Stimulated activated naive B cell treated with anti-CD40 and anti-IgM and Interleukin-4, amounts not matched to agents 10 μg/mL and 1 μg/mL and 100 μg/mL, for 72 hours (primary cell): ENCODE measurements around the gene WNK4.
A peak's percentile ranks its signal among the peaks of the same experiment; 100 is the strongest.
"Not testable (repeated sequence)": the region's sequence is repeated elsewhere in the genome, so short reads cannot be mapped to it uniquely, and the experiment has no call there.

Source experiments
- ATAC-seq, 2 donors: fragments of 150-1000 bp; cut with Tn5 transposase; replicated peaks; 2 replicates each; pipeline ENCODE4 v1.10.0; 2021; ENCODE audit warnings: moderate library complexity in 1 of 2
- DNase-seq: peaks from one replicate; pipeline ENCODE4 v3.0.0; 2021
- H3K27ac Mint-ChIP-seq: one replicate; pipeline ENCODE4 v1.8.0; 2022; ENCODE audit warnings: mild to moderate bottlenecking, mixed read lengths
- H3K27me3 Mint-ChIP-seq, 2 donors: one replicate each; pipeline ENCODE4 v1.8.0; 2022; ENCODE audit warnings: mixed read lengths in 2 of 2
- H3K36me3 Mint-ChIP-seq, 2 donors: one replicate each; pipeline ENCODE4 v1.8.0; 2022; ENCODE audit warnings: mixed read lengths in 2 of 2, mild to moderate bottlenecking in 1 of 2
- H3K4me1 Mint-ChIP-seq, 2 donors: one replicate each; pipeline ENCODE4 v1.8.0; 2022; ENCODE audit warnings: mixed read lengths in 2 of 2, mild to moderate bottlenecking in 1 of 2
- H3K4me3 Mint-ChIP-seq, 2 donors: one replicate each; pipeline ENCODE4 v1.8.0; 2022; ENCODE audit warnings: mild to moderate bottlenecking in 2 of 2, mixed read lengths in 2 of 2, moderate library complexity in 1 of 2
- H3K9me3 Mint-ChIP-seq, 2 donors: one replicate each; pipeline ENCODE4 v1.8.0; 2022; ENCODE audit warnings: mixed read lengths in 2 of 2, mild to moderate bottlenecking in 1 of 2

The WNK4 gene

GRCh38 chr17:42779936-42780850 is at the start of gene WNK4:
Gene WNK4 (plus strand): TSS chr17:42780610. CDS start chr17:42780699, 89 bp downstream.
- Mint-ChIP-seq H3K27ac (peak within 1 kb of the TSS; percentile 31), H3K4me3 (peak within 1 kb of the TSS; percentile 56 to 61), H3K9me3 (no peaks in the 10 kb centered on the region), H3K27me3 (peaks cover 45 to 56% of the 10 kb centered on the region in 2 donors), H3K36me3 (peaks cover 32 to 39% of the 10 kb centered on the region in 2 donors), H3K4me1 (peaks cover 34 to 57% of the 10 kb centered on the region in 2 donors)
- ATAC-seq: peak in 1 of 2 donors; percentile 30
- DNase-seq: no peak

- Mint-ChIP-seq H3K27ac (no peak overlapping the region), H3K36me3 (peaks cover 0 to 2% of the 10 kb centered on the region in 2 donors), H3K4me1 (peaks cover 23 to 34% of the 10 kb centered on the region in 2 donors), H3K9me3 (no peaks in the 10 kb centered on the region), H3K4me3 (no peak overlapping the region), H3K27me3 (no peaks in the 10 kb centered on the region)
- no peak for ATAC-seq
- DNase-seq: no peak
Measured at GRCh38 chr17:42740699-42741098, 39.7 kb upstream of the WNK4 start.

GRCh38 chr17:42742916-42743315 is 37.5 kb upstream of the WNK4 start:
- Mint-ChIP-seq H3K4me3 (peak overlapping the region in 1 of 2 donors; percentile 31), H3K4me1 (peaks cover 20 to 35% of the 10 kb centered on the region in 2 donors)
- not testable (repeated sequence) for ATAC-seq, DNase-seq, H3K9me3 Mint-ChIP-seq, H3K27ac Mint-ChIP-seq, H3K36me3 Mint-ChIP-seq, H3K27me3 Mint-ChIP-seq

GRCh38 chr17:42743595-42744282 is 36.7 kb upstream of the WNK4 start:
- Mint-ChIP-seq H3K4me1 (peaks cover 20 to 35% of the 10 kb centered on the region in 2 donors), H3K36me3 (peaks cover 0 to 2% of the 10 kb centered on the region in 2 donors), H3K27me3 (peaks cover 0 to 4% of the 10 kb centered on the region in 2 donors), H3K4me3 (peak overlapping the region; percentile 90 to 93), H3K27ac (peak overlapping the region; percentile 94), H3K9me3 (no peaks in the 10 kb centered on the region)
- ATAC-seq (no peak), DNase-seq (no peak)

GRCh38 chr17:42744283-42744805 is 36.1 kb upstream of the WNK4 start:
- no peaks in the 10 kb centered on the region for H3K9me3 Mint-ChIP-seq
- DNase-seq: peak; percentile 72

GRCh38 chr17:42744806-42745617 is 35.4 kb upstream of the WNK4 start, which contains the start of gene EZH1:
Gene EZH1 (minus strand): TSS chr17:42745040. CDS start chr17:42728941, 16,099 bp downstream.
- Mint-ChIP-seq H3K27ac (peak within 1 kb of the TSS; percentile 94), H3K9me3 (no peaks in the 10 kb centered on the region), H3K36me3 (peaks cover 0 to 2% of the 10 kb centered on the region in 2 donors), H3K27me3 (peaks cover 4 to 10% of the 10 kb centered on the region in 2 donors), H3K4me3 (peak within 1 kb of the TSS; percentile 90 to 93), H3K4me1 (peaks cover 20 to 35% of the 10 kb centered on the region in 2 donors)
- DNase-seq (peak; percentile 92), ATAC-seq (peak; percentile 89 to 90)

More at GRCh38 chr17:42744283-42744805, 36.1 kb upstream of the WNK4 start:
- Mint-ChIP-seq H3K4me3 (peak overlapping the region; percentile 90 to 93), H3K27ac (peak overlapping the region; percentile 94), H3K4me1 (peaks cover 20 to 35% of the 10 kb centered on the region in 2 donors), H3K27me3 (peaks cover 2 to 8% of the 10 kb centered on the region in 2 donors), H3K36me3 (peaks cover 0 to 2% of the 10 kb centered on the region in 2 donors)
- peak; percentile 80 to 84 for ATAC-seq

- Mint-ChIP-seq H3K4me1 (peaks cover 16 to 29% of the 10 kb centered on the region in 2 donors), H3K36me3 (no peaks in the 10 kb centered on the region), H3K27ac (no peak overlapping the region), H3K27me3 (peaks cover 11 to 15% of the 10 kb centered on the region in 2 donors), H3K9me3 (no peaks in the 10 kb centered on the region), H3K4me3 (no peak overlapping the region)
- ATAC-seq (no peak), DNase-seq (no peak)
Measured at GRCh38 chr17:42748202-42748907, 32.1 kb upstream of the WNK4 start.

- no peak overlapping the region for H3K27ac Mint-ChIP-seq
- ATAC-seq (no peak), DNase-seq (no peak)
- no peaks in the 10 kb centered on the region for H3K9me3 Mint-ChIP-seq
- peaks cover 9 to 21% of the 10 kb centered on the region in 2 donors for H3K4me1 Mint-ChIP-seq
- no peaks in the 10 kb centered on the region for H3K36me3 Mint-ChIP-seq
- H3K4me3 Mint-ChIP-seq: no peak overlapping the region
- peaks cover 11 to 19% of the 10 kb centered on the region in 2 donors for H3K27me3 Mint-ChIP-seq
Measured at GRCh38 chr17:42748908-42749798, 31.3 kb upstream of the WNK4 start.

GRCh38 chr17:42750739-42751344 is 29.6 kb upstream of the WNK4 start:
- ATAC-seq (no peak), DNase-seq (no peak)
- H3K27me3 Mint-ChIP-seq: peaks cover 14 to 29% of the 10 kb centered on the region in 2 donors
- H3K4me3 Mint-ChIP-seq: no peak overlapping the region
- H3K9me3 Mint-ChIP-seq: no peaks in the 10 kb centered on the region
- H3K27ac Mint-ChIP-seq: no peak overlapping the region
- H3K4me1 Mint-ChIP-seq: peaks cover 0 to 8% of the 10 kb centered on the region in 2 donors
- H3K36me3 Mint-ChIP-seq: no peaks in the 10 kb centered on the region

GRCh38 chr17:42751628-42752027 is 28.8 kb upstream of the WNK4 start:
- no peak for ATAC-seq
- Mint-ChIP-seq H3K4me3 (no peak overlapping the region), H3K9me3 (no peaks in the 10 kb centered on the region), H3K27me3 (peaks cover 21 to 31% of the 10 kb centered on the region in 2 donors), H3K27ac (no peak overlapping the region), H3K4me1 (peaks cover 0 to 8% of the 10 kb centered on the region in 2 donors), H3K36me3 (no peaks in the 10 kb centered on the region)
- no peak for DNase-seq

GRCh38 chr17:42754782-42755181 is 25.6 kb upstream of the WNK4 start:
- Mint-ChIP-seq H3K27me3 (peaks cover 17 to 29% of the 10 kb centered on the region in 2 donors), H3K4me3 (no peak overlapping the region), H3K9me3 (no peaks in the 10 kb centered on the region), H3K27ac (no peak overlapping the region), H3K36me3 (no peaks in the 10 kb centered on the region), H3K4me1 (peaks cover 5 to 18% of the 10 kb centered on the region in 2 donors)
- ATAC-seq (no peak), DNase-seq (no peak)
